Measurements from ENCODE around the gene PRPS2. TPM values are rescaled to one million over a fixed set of nuclear protein-coding genes. Genes with fewer than 3 reads are reported as not detected.

PRPS2 gene
- total RNA-seq, 1 experiment from 2014 or later: 57.8 TPM

DNA sequence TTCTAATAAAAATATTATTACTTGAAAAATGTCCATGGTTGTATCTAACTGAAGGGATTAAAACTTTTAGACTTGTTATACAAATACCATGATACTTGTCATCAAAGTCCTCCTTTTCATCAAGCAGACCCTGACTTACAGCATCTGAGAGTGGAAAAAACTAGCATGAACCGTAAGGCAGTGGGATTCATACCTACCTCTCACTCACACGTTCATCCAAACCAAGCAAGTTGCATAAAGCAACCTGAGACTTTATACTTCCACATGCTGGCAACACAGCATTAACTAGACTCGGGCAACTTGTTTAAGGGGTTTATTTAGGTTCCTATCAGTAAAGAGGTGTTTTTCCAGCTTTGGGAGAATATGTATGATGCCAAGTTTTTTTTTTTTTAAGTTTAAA lies 53.1 kb downstream of the PRPS2 start:
- Histone ChIP-seq H3K4me3 (ENCODE audit: insufficient read depth, low read depth, low read length) (no peak overlapping the region), H3K36me3 (replicated peaks; ENCODE audit: control insufficient read depth, insufficient read depth, low read length) (no peaks in the 10 kb centered on the region), H3K27me3 (ENCODE audit: control insufficient read depth, insufficient read depth, low read length) (no peaks in the 10 kb centered on the region)
- no peak for DNase-seq

DNA sequence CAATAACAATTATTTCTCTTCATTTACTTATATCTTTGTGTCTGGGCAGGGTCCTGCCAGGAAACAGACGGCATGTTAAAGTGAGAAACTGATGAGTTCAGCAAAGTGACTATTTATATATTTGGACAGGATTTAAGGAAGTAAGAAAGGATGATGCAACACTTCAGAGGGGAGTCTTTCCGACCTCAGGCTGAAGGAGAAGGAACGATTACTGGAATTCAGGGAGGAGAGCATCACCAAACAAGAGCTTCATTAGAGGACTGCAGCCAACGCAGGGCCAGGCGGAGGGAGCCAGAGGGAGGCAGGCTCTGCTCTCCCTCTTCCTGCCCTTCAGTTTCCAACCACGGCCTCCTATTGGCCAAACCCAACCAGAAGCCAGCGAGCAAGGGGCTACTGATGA lies 74.1 kb downstream of the PRPS2 start:
- peak; percentile 17 for DNase-seq
- Histone ChIP-seq H3K27me3 (ENCODE audit: control insufficient read depth, insufficient read depth, low read length) (no peaks in the 10 kb centered on the region), H3K4me3 (ENCODE audit: insufficient read depth, low read depth, low read length) (no peak overlapping the region), H3K36me3 (replicated peaks; ENCODE audit: control insufficient read depth, insufficient read depth, low read length) (no peaks in the 10 kb centered on the region)

DNA sequence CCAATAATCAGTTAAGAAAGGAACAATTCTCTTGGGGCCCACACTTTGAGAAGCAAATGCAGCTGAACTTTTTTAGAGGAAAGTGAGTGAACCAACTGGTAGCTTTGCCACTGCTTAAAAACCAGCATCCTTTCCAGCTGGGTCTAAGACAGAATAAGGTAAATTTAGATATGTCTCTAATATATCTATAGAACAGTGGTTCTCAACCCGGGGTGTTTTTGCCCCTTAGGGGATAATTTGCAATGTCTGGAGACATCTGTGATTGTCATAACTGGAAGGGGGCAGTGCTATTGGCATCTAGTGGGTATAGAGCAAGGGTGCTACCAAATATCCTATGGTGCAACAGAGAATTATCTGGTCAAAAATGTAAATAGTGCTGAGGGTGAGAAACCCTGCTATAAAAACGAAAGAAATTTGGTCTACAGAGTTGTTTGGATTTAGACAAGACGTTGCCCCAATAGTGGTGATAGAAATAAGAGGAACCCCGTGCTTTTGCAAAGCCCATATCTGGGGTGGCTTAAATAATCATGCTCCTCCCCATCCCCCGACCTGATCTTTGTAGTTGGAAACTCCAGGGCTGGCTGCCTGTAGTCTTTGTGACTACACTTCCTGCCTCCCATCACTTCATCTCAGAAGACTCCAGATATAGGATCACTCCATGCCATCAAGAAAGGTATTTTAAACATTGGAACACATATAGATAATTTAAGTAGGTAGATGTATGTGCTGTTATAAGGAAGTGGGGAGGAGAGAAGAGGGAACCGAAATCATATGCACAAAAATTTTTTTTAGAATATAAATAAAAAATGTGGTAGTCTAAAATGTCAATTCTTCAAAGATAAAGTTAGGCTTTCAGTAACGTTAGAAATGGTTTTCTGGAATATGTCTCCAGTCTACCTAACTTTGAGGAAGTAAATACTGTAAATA lies 75.5 kb downstream of the PRPS2 start, which contains the start of gene TLR7:
TLR7 (plus strand) TSS at position 622 of the 927 bp plus-strand sequence. CDS start 507 bp downstream, outside the sequence.
- H3K4me3 ChIP-seq (ENCODE audit: insufficient read depth, low read depth, low read length): no peak within 1 kb of the TSS
- no peak for DNase-seq
- no peaks in the 10 kb centered on the region for H3K36me3 ChIP-seq (replicated peaks; ENCODE audit: control insufficient read depth, insufficient read depth, low read length)
- no peaks in the 10 kb centered on the region for H3K27me3 ChIP-seq (ENCODE audit: control insufficient read depth, insufficient read depth, low read length)

DNA sequence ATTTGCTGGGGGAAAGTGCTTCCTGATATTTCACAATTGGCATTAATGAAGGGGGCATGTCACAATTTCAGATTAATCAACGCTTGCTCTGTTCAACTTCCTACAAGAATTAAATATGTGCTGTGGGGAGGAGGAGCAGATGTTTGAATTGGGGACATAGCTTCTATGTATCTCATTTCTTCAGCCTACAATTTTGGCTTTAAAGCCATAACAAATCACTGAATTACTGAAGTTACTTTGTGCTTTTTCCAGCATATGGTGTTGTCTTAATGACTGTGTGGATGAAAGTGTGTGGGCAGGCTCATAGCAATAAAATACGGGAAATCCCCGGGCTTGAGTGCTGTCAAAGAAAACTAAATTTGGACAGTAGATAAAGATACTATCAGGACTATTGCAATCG lies 76.5 kb downstream of the PRPS2 start:
- DNase-seq: no peak
- no peaks in the 10 kb centered on the region for H3K27me3 ChIP-seq (ENCODE audit: control insufficient read depth, insufficient read depth, low read length)
- no peak overlapping the region for H3K4me3 ChIP-seq (ENCODE audit: insufficient read depth, low read depth, low read length)
- no peaks in the 10 kb centered on the region for H3K36me3 ChIP-seq (replicated peaks; ENCODE audit: control insufficient read depth, insufficient read depth, low read length)

DNA sequence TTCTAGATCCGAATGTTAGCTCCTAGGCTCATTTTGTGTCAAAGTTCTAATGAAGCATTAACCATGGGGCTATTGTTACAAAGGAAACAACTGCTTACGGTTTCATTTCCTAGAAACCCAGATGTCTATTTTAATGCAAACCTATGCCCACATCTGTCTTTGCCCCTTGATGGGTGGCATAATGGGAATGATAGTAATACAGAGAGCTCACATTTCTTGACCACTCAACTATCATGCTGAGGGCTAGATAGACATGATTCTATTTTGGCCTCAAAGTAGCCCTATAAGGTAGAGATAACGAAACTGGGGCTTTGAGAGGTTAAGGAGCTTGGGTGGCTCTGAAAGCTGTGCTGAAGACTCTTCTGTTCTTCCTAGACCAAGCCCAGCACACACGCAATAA lies 77.5 kb downstream of the PRPS2 start:
- H3K36me3 ChIP-seq (replicated peaks; ENCODE audit: control insufficient read depth, insufficient read depth, low read length): no peaks in the 10 kb centered on the region
- DNase-seq: no peak
- no peaks in the 10 kb centered on the region for H3K27me3 ChIP-seq (ENCODE audit: control insufficient read depth, insufficient read depth, low read length)
- H3K4me3 ChIP-seq (ENCODE audit: insufficient read depth, low read depth, low read length): no peak overlapping the region

DNA sequence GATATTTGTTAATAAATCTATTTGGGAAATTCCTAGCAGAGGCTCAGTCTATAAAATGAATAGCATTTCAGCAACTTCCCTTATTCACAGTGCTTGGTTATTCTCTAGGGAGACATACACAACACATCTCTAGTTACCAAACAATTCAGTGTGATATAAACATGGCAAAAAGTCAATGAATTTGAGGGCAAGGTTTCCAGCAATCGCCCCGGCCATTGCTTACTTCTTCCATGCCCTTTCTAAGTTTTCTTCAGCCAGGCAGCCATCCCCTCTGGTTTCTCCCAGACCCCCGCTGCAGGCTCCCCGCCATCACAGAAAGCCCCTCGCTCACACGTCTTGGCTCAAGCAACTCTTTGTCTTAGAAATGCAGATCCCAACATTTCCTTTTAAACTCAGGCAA lies 80.0 kb downstream of the PRPS2 start:
- Histone ChIP-seq H3K36me3 (replicated peaks; ENCODE audit: control insufficient read depth, insufficient read depth, low read length) (no peaks in the 10 kb centered on the region), H3K4me3 (ENCODE audit: insufficient read depth, low read depth, low read length) (no peak overlapping the region), H3K27me3 (ENCODE audit: control insufficient read depth, insufficient read depth, low read length) (no peaks in the 10 kb centered on the region)
- DNase-seq: no peak

DNA sequence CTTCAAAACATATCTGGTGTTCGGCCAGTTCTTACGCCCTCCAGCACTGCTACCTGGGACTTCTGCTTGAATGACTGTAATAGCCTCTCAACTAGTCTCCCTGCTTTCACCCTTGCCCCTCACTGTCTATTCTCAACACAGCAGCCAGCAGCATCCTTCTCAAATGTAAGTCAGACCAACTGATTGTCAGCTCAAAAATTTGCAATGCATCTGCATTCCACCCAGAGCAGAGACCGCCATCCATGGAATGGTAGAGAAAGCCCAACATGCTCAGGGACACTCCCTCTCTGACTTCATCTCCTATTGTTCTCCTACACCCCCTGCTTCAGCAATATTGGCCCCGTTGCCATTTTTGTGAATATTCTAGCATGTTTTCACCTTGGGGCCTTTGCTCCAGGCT lies 81.5 kb downstream of the PRPS2 start:
- Histone ChIP-seq H3K36me3 (replicated peaks; ENCODE audit: control insufficient read depth, insufficient read depth, low read length) (no peaks in the 10 kb centered on the region), H3K27me3 (ENCODE audit: control insufficient read depth, insufficient read depth, low read length) (no peaks in the 10 kb centered on the region)

More for the DNA sequence above, 81.5 kb downstream of the PRPS2 start:
- no peak overlapping the region for H3K4me3 ChIP-seq (ENCODE audit: insufficient read depth, low read depth, low read length)
- no peak for DNase-seq

Other genes starting within 250 kb of the PRPS2 start
- gene TLR7, start 75.7 kb downstream of the PRPS2 start, total RNA-seq (2014; rRNA removed; shearing (Covaris generic)): not detected in 2 replicates
- gene TLR8, start 115.2 kb downstream of the PRPS2 start, total RNA-seq (2014; rRNA removed; shearing (Covaris generic)): not detected in 2 replicates
- gene TMSB4X, start 183.7 kb downstream of the PRPS2 start, total RNA-seq (2014; rRNA removed; shearing (Covaris generic)): 11,693 and 13,183 TPM in 2 replicates